Mucosa of descending colon (tissue), 3 donors: ENCODE data around the gene FAM221B. TPM values are rescaled to one million over a fixed set of nuclear protein-coding genes. Genes with fewer than 3 reads are reported as not detected.
A peak's percentile ranks its signal among the peaks of the same experiment; 100 is the strongest.

Experiments used
- ATAC-seq: fragments of 200-7000 bp; cut with Tn5 transposase; one replicate; pipeline ENCODE4 v1.9.1; 2020; ENCODE audit warnings: mild to moderate bottlenecking, moderate library complexity
- DNase-seq, 3 donors: peaks; one replicate each; pipeline ENCODE4 v3.0.0-alpha.2; 2020
- H3K36me3 ChIP-seq: fragments of 200-600 bp; one replicate; pipeline ENCODE4 v1.8.0; 2021; ENCODE audit warnings: low read depth, mild to moderate bottlenecking
- H3K4me1 ChIP-seq: fragments of 200-600 bp; one replicate; pipeline ENCODE4 v1.8.0; 2021; ENCODE audit warnings: low read depth, mild to moderate bottlenecking
- H3K4me3 ChIP-seq: fragments of 200-600 bp; one replicate; pipeline ENCODE4 v1.8.0; 2021; ENCODE audit warnings: mild to moderate bottlenecking
- H3K9me3 ChIP-seq: fragments of 200-600 bp; one replicate; pipeline ENCODE4 v1.8.0; 2021; ENCODE audit warnings: mild to moderate bottlenecking
- intact Hi-C, 2 donors: fragments of 100-400 bp; cut with DNase I in 1 of 2; cut with micrococcal nuclease in 1 of 2; formaldehyde crosslinking; loops; one replicate each; pipeline versions ENCODE4 v1.11.0 to v1.11.1; 2022; cut with DNase I, micrococcal nuclease
- total RNA-seq, 3 donors: library from RNA; stranded (reverse); fragmentation: NEBNext Ultra II Directional in 2 of 3; extraction: Animal tissue kit (Norgen Biotek cat#: 25700) in 2 of 3; gene quantifications; one replicate each; pipeline versions ENCODE4 v1.2.1 to v1.2.4, GENCODE V29; 2021 to 2023
- TF ChIP-seq, protein P1 (sequence below): fragments of 200-600 bp; IDR thresholded peaks from one replicate; pipeline ENCODE4 v1.8.0; 2022; ENCODE audit warnings: antibody characterized with exemption, mild to moderate bottlenecking
- donor health status: DM: no; HTN: no; CAD: no; lungs with moderate emphysema.
- donor health status: DM: no; HTN: no; CAD: no.
- donor health status: DM: no; HTN: yes; CAD: no.

The FAM221B gene
- total RNA-seq, 3 donors from 2014 or later: 0.41 to 0.43 TPM; not detected in 1

DNA sequence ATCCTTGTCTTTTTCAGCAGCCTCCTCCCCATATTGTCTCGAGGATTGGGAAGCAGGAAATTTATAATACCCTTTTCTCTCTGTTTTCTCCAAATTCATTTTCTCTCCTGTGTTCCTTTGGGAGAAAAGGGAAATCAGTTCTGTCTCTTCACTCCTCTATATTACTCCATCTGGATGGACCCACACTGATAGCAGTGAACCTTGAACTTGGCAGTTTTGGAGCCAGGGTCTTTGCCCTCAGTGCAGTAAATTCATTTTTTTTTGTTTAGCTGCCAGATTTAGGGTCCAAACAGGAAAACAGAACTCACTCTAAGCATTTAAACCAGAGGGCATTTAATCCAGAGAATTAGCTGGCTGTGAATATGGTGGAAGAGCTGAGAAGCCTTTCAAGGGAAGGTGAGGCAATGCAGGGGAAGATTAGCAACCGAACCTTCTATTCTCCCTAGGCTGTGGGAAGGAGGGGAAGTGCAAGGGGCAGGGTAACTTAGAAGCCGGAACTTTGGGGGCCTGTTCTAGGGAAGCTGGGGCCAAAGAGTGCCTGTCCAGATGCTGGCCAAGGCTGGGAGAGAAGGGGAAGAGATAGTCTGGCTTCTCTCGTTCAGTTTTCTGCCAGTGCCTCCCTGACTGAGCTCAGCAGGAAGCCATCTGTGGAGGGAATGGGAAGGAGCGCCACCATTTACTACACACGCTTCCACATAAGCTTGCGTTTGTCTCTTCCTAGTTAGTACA, 53.5 kb downstream of the FAM221B start:
- TF ChIP-seq, protein P1, sequence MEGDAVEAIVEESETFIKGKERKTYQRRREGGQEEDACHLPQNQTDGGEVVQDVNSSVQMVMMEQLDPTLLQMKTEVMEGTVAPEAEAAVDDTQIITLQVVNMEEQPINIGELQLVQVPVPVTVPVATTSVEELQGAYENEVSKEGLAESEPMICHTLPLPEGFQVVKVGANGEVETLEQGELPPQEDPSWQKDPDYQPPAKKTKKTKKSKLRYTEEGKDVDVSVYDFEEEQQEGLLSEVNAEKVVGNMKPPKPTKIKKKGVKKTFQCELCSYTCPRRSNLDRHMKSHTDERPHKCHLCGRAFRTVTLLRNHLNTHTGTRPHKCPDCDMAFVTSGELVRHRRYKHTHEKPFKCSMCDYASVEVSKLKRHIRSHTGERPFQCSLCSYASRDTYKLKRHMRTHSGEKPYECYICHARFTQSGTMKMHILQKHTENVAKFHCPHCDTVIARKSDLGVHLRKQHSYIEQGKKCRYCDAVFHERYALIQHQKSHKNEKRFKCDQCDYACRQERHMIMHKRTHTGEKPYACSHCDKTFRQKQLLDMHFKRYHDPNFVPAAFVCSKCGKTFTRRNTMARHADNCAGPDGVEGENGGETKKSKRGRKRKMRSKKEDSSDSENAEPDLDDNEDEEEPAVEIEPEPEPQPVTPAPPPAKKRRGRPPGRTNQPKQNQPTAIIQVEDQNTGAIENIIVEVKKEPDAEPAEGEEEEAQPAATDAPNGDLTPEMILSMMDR: no peak

DNA sequence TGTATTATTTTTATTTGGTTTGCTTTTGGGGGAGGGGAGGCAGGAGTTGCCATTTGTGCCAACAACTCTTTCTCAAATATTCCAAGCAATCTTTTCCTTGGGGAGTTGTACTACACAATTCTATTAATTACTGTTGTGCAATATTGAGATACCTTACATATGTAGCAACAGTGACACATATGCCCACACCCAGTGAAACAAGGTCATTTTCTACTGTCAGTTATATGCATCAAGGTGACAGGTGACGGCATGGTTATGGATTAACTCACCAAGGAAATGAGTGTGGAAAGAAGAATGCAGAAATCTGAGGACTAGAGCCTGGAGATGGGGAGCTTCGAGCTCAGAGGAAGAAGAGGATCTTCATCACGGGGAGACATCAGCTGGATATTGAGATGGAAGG, 56.6 kb downstream of the FAM221B start:
- H3K36me3 ChIP-seq: no peaks in the 10 kb centered on the region
- no peaks in the 10 kb centered on the region for H3K9me3 ChIP-seq
- intact Hi-C loops: no loop called here
- peaks cover 23% of the 10 kb centered on the region for H3K4me1 ChIP-seq
- ATAC-seq (peak; percentile 94), DNase-seq (peak in 1 of 3 donors; percentile 58)
- TF ChIP-seq, protein P1: no peak
- H3K4me3 ChIP-seq: no peak overlapping the region

More for the DNA sequence above, 53.5 kb downstream of the FAM221B start:
- Histone ChIP-seq H3K36me3 (no peaks in the 10 kb centered on the region), H3K4me1 (peaks cover 23% of the 10 kb centered on the region), H3K9me3 (no peaks in the 10 kb centered on the region), H3K4me3 (no peak overlapping the region)
- DNase-seq: no peak
- intact Hi-C loops: no loop called here
- no peak for ATAC-seq

DNA sequence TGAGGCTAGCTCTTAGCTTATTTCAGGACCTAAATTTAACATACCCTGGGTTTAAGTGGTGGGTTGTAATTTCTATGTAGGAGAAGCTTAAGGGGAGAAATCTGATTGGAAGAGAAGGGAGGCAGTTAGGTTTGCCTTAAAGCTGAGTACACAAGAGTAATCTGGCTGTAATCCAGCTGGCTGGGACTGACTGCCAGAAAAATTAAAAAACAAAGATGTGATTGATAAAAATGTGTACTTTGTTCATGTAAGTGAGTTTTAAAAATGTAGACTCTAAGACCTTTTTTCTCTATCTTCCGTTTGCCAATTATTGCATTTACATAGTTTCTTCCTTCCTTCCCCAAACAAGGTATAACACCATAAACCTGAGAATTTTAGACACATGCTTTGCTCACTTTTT, 57.0 kb downstream of the FAM221B start:
- ATAC-seq (peak; percentile 63), DNase-seq (peak in 1 of 3 donors; percentile 76)
- intact Hi-C loops: no loop called here
- Histone ChIP-seq H3K9me3 (no peaks in the 10 kb centered on the region), H3K4me3 (no peak overlapping the region), H3K36me3 (no peaks in the 10 kb centered on the region), H3K4me1 (peaks cover 23% of the 10 kb centered on the region)
- TF ChIP-seq, protein P1: no peak

DNA sequence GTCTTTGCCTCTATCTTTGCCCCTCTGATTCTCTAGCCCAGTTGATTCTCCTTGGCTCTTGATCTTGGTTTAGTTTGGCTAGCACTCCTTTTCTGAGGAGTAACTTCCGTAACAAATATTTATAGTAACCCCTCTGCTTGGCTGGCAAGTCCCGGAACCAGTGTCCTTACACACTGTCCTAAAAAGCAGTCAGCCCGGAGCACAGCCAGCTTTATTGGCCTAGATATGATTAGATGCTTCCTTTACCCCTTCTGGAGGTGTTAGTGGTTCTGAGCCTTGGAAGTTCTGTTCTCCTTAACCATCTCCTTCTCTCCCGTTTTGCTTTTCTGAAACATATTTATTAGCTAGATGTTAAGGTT, 57.5 kb downstream of the FAM221B start:
- peak; percentile 69 for ATAC-seq
- TF ChIP-seq, protein P1: no peak
- Histone ChIP-seq H3K4me1 (peaks cover 23% of the 10 kb centered on the region), H3K4me3 (no peak overlapping the region), H3K9me3 (no peaks in the 10 kb centered on the region), H3K36me3 (no peaks in the 10 kb centered on the region)
- peak in 1 of 3 donors; percentile 45 for DNase-seq
- intact Hi-C loops: no loop called here

DNA sequence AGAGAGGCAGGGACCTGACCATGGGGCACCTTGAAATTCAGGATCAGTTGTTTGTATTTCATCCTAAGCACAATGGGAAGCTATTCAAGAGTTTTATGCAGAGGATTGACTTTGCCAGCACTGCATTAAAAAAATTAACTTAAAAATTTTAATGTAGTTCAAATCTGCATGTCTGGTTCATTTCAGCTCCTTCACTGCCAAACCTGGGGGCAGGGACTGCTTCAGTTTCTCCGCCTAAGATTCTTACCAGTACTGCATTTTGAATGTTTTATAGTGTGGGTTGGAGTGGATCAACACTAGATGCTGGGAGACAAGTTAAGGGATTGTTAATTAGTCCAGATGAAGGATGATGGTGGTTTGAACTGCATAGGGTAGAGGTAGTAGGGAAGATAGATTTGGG, 58.8 kb downstream of the FAM221B start:
- TF ChIP-seq, protein P1: no peak
- ATAC-seq (no peak), DNase-seq (no peak)
- H3K36me3 ChIP-seq: no peaks in the 10 kb centered on the region
- H3K9me3 ChIP-seq: no peaks in the 10 kb centered on the region
- intact Hi-C loops: no loop called here
- no peak overlapping the region for H3K4me3 ChIP-seq
- peaks cover 23% of the 10 kb centered on the region for H3K4me1 ChIP-seq

DNA sequence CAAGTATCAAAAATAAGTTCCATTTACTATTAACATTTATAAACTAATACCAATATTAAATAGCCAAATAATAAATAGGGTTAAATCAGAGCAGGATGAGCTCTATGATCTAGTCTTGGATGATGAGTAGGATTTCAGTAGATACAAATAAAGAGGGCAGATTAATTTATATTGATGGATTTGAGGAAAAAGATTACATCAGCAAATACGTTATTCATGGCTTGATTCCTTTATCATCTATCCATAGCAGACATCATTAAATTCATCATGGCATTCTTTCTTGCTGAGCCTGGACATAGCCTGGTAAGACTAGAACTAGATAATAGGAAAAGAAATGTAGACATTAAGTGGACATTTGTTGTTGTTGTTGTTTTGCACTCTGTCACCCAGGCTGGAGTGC, 61.1 kb downstream of the FAM221B start:
- ATAC-seq (no peak), DNase-seq (no peak)
- Histone ChIP-seq H3K4me1 (peaks cover 21% of the 10 kb centered on the region), H3K4me3 (no peak overlapping the region), H3K36me3 (no peaks in the 10 kb centered on the region), H3K9me3 (no peaks in the 10 kb centered on the region)
- intact Hi-C loops: no loop called here
- TF ChIP-seq, protein P1: no peak
